ENCODE data around the gene UPF2.
"Not testable (repeated sequence)": the region's sequence is repeated elsewhere in the genome, so short reads cannot be mapped to it uniquely, and the experiment has no call there.

UPF2 gene, protein sequence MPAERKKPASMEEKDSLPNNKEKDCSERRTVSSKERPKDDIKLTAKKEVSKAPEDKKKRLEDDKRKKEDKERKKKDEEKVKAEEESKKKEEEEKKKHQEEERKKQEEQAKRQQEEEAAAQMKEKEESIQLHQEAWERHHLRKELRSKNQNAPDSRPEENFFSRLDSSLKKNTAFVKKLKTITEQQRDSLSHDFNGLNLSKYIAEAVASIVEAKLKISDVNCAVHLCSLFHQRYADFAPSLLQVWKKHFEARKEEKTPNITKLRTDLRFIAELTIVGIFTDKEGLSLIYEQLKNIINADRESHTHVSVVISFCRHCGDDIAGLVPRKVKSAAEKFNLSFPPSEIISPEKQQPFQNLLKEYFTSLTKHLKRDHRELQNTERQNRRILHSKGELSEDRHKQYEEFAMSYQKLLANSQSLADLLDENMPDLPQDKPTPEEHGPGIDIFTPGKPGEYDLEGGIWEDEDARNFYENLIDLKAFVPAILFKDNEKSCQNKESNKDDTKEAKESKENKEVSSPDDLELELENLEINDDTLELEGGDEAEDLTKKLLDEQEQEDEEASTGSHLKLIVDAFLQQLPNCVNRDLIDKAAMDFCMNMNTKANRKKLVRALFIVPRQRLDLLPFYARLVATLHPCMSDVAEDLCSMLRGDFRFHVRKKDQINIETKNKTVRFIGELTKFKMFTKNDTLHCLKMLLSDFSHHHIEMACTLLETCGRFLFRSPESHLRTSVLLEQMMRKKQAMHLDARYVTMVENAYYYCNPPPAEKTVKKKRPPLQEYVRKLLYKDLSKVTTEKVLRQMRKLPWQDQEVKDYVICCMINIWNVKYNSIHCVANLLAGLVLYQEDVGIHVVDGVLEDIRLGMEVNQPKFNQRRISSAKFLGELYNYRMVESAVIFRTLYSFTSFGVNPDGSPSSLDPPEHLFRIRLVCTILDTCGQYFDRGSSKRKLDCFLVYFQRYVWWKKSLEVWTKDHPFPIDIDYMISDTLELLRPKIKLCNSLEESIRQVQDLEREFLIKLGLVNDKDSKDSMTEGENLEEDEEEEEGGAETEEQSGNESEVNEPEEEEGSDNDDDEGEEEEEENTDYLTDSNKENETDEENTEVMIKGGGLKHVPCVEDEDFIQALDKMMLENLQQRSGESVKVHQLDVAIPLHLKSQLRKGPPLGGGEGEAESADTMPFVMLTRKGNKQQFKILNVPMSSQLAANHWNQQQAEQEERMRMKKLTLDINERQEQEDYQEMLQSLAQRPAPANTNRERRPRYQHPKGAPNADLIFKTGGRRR

DNA sequence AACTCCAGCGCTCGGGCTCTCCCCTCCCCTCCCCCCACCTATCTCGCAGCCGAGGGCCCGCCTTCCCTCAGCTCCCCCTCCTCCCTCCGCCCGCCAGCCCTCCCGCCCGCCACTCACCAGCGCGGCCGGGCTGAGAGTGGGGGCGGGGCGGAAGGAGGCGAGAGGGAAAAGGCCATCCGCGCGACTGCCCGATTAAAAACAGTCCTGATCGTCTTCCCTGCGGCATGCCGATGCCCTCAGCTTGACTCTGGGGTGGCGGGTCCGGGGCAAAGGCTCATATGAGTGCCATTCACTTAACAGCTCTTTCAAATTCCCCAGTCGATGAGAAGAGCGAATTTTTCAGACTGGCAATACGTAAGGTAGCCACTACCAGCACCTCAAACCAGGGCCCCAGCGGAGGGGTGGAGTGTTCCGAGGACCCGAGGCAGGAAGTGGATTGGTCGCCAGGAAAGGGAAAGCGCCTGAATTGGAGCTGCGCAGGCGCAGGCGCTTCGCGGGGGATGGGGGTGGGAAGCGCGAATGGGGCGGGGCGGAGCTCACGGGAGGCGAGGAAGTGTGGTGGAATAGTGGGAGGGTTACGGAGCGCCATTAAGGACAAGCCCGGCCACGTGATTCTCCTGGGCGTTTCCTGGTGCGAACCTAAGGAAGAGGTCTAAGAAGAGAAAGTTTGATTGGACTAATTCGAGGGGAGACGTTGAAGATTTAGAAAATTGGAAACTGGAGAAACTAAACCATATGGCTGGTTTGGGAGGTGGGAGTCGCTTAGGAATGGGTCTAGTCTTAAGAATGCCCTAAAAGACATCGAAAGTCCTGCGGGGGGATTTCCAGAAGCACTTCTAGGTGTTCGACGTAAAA lies at the start of gene UPF2:
Gene UPF2, minus strand, starts transcription at position 13 of the 855 bp plus-strand sequence. CDS start 7,386 bp downstream, outside the sequence.
- peak; percentile 98 to 99 (median 99) for DNase-seq

DNA sequence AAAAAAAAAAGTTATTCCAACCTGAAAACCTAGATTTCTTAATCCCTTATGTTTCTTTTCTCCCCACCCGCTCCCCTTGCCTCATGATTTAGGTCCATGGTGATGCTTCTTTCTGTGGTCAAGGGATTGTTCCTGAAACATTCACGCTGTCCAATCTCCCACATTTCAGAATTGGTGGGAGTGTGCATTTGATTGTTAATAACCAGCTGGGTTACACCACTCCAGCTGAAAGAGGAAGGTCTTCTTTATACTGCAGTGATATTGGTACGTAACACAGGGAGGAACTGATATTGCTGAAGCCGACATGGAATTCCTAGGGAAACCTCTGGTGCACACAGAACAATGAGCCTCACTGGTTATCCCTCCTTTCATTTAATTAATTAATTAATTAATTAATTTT lies 48.8 kb upstream of the UPF2 start:
- peak; percentile 29 to 39 (median 32) for DNase-seq

DNA sequence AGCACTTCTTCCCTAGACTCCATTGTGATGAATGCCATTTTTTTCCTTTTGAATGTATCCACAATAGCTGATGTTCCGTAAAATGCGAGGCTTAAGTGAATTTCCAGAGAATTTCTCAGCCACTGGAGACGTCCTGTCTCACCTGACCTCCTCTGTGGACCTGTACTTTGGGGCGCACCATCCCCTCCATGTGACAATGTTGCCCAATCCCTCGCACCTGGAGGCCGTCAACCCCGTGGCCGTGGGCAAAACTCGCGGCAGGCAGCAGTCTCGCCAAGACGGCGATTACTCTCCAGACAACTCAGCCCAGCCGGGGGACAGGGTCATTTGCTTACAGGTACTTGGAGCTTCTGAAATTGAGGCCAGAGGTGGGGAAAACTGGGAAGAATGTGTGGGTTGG lies 46.3 kb upstream of the UPF2 start:
- no peak for DNase-seq

DNA sequence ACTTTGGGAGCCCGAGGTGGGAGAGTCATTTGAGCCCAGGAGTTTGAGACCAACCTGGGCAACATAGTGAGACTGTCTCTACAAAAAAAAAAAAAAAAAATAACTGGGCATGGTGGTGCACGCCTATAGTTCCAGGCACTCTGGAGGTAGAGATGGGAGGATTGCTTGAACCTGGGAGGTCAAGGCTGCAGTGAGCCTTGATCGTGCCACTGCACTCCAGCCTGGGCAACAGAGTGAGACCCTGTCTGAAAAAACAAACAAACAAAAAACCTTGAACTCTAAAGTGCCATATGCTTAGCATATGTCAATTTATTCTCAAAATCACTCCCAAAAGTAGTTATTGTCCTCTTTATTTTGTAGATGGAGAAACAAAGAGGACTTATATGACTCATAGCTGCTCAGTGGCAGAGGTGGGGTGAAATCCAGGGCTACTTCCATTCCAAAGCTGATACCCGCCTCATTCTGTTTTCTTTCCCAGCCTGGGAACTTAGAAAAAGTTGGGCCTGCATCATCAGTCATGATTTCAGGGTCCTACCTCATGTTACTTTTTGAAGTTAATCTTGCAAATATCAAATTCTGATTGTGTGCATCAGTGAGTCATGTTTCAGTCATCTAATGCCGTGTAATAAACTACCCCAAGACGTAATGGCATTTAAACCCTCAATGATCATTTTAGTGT lies 39.4 kb upstream of the UPF2 start:
- DNase-seq = no peak

DNA sequence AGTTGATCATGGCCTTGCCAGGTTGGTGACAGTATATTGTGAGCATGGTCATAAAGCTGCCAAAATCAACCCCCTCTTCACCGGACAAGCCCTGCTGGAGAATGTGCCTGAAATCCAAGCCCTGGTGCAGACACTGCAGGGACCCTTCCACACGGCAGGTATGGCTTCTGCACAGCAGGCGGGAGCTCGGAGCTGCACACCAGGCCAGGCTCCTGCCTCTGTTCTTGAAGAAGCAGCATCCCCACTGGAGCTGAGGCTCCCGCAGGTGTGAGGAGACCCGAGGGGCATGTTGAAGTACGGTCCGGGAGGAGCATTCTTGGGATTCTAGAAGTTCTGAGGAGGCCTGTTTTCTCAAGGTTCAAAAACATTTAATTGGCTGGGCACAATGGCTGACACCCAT lies 38.9 kb upstream of the UPF2 start:
- DNase-seq = no peak

DNA sequence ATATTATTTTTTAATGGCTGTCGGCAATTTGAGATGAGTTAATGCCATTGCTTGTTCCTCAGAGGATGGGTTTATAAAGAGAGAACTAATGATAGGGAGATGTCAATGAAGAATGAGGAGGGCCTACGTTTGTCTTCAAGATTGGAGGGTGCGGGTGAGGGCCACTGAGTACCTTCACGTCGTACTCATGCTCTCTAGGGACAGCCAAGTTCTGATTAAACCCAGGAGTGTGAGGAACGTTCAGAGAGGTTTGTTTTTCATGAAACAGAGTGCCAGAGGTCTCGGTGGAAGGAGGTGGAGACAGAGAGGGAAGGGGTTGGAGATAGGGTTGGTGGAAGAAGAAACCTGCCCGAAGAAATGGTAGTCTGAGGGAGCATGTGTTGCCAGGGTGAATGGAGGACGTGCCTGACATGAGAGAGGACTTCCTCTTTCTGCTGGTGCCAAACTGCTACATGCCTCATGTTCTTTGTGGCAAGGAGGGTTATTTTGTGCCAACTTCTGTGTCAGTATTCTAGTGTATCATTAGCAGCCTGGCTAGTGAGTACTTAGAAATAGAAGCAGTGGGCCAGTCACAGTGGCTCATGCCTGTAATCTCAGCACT lies 35.1 kb upstream of the UPF2 start:
- peak; percentile 35 to 41 (median 36) for DNase-seq

DNA sequence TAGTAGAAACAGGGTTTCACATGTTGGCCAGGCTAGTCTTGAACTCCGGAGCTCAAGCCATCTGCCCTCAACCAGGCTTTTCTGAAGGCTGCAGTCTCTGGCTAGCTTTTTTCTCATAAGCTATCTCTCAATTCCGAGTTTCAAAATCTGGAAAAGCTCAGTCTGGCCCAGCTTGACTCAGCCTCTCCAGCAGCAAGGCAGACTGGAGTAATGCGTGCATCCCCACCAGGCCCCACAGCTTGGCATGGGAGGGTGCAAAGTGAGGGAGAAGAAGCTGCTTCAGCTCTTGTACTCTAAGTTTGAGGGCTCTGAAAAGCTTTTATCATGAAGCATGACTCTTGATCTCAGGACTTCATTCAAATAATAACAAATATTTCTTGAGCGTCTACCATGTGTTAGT lies 30.9 kb upstream of the UPF2 start:
- no peak for DNase-seq

DNA sequence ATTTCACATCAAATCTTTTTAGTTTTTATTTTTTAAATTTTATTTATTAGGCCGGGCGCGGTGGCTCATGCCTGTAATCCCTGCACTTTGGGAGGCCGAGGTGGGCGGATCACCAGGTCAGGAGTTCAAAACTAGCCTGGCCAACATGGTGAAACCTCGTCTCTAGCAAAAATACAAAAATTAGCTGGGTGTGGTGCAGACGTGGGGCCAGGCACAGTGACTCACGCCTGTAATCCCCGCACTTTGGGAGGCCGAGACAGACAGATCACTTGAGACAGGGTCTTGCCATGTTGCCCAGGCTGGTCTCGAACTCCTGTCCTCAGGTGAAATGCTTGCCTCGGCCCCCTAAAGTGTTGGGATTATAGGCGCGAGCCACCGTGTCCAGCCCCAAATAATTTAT lies 28.8 kb upstream of the UPF2 start:
- DNase-seq = not testable (repeated sequence)

DNA sequence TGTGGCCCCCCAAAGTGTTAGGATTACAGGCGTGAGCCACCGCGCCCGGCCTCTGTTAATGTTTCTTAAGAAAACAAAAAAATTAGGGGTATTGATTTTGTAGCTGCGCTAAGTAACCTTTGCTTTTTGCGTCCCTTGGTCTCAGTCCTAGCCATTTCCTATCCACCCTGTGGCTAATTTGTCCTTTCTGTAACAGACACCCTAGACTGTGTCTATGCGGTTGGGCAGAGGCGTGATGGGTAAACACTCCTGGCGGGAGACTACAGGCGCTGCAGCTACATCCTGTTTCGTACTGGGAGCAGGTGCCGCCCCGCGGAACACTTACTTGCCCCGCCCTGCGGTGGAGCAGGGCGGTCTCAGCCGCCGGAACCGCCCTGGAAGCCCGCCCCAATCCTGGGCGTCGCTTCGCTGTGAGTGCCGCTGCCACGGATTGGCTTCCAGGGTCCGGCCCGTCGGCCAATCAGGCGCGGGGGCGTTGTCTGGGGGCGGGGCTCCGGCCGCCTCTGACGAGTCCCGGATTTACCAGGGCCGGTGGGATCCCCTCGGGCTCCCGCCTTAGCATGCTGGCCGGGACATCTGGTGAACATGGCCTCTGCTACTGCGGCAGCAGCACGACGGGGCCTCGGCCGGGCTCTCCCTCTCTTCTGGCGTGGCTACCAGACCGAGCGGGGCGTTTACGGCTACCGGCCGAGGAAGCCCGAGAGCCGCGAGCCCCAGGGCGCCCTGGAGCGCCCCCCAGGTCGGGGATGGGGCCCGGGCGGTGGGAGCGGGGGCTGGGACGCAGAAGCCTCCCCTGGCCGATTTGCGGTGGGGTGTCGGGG lies 26.1 kb upstream of the UPF2 start, which contains the start of gene DHTKD1:
Gene DHTKD1, plus strand, starts transcription at position 506 of the 821 bp plus-strand sequence. Its CDS starts 80 bp downstream, at position 586.
- DNase-seq = peak; percentile 99

DNA sequence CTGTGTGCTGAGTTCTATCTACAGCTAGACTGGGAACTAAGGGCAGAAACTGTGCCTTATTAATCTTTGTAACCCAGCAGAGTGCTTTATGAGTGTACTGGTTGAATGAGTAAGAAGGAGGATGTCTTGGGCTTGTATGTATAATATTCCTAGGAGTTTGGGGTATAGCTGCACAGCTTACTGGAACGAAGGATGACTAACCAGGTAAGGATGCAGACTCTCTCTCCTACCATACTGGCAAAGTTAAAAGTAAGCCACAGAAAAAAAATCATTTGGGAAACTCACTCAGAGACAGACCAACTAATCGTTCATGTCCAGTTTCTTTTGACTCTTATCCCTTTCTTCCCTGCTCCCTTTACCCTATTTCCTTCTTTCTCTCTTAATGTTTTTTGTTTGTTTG lies 24.7 kb upstream of the UPF2 start:
- no peak for DNase-seq

DNA sequence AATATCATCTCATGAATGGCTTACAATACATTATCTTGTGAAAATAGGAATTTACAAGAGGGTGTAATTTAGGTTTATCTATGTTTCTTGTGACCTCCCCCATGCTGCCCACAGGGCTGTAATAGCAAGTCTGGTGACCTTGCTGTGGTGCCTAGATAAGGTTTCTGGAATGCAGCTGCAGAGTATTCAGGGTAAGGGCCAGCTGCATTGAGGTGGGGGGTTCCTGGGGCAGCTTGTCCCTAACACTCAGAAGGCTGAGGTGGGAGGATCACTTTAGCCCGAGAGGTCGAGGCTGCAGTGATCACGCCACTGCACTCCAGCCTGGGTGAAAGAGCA lies 20.8 kb upstream of the UPF2 start:
- DNase-seq = no peak

DNA sequence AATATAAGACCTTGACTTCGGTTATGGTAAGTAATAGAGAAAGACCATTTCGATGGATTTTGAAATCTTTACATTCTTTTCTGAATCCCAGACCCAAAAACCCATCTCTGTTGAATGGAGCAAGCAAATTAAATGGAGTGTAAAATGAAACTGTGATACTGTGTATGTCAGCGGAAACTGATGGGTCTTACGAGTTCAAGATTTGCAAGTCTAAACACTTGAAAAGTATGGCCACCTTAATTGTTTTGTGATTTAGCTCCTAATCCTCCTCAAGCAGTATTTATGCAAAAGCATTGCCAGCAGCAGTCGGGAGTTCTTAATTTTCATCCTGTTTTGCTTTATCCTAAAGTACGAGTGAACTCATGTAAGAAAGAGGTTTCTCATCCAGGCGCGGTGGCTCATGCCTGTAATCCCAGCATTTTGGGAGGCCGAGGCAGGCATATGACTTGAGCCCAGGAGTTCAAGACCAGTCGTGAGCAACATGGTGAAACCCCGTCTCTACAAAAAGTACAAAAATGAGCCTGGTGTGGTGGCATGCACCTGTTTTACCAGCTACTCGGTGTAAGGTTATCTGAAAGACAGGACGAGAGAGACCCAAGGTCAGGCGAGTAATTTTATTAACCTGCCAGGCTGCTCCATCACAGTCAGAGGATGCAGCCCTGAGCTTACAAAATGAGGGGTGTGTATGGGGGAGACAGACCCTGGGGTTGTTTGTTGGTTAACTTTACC lies 20.3 kb upstream of the UPF2 start:
- no peak for DNase-seq

DNA sequence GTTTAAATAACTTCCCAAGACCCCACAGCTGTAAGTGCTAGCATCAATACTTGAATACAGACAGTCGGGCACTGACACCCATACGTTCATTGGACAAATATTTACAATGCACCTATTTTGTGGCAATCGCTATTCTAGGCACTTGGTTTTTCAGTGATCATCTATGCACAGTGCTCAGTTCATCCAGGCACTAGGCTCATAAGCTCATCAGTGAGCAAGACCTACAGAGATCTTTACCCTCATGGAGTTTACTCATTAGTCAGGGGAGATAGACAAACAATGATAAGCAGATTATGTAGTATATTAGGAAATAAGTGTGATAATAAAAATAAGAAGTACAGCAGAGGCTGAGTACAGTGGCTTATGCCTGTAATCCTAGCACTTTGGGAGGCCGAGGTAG lies 18.5 kb upstream of the UPF2 start:
- DNase-seq = no peak

DNA sequence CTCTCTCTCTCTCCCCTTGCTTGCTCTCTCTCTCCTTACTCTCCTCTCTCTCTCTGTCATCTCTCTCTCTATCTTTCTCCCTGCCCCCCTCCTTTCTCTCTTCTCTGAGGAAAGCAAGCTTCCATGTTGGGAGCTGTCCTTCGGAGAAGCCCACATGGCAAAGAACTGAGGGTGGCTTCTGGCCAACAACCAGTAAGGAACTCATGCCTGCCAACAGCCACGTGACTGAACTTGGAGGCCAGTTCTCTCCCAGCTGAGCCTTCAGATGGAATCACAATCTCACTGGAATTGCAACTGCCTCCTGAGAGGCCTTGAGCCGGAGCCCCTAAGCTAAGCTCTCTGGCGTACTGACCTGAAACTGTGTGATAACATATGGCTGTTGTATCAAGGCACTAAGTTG lies 14.1 kb upstream of the UPF2 start:
- no peak for DNase-seq

DNA sequence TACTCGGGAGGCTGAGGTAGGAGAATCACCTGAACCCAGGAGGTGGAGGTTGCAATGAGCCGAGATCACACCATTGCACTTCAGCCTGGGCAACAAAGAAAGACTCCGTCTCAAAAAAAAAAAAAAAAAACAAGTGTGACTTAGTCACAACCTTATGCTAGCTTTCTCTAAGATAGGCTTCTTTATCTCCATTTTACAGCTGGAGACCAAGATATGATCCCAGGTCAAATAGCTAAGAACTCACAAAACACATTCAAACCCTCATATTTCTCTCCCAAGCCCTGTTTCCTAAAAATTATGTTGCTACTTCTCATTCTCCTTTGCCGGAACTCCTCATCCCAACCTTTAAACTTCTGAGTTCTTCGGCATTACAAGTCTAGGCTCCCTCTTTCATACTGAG lies 13.1 kb upstream of the UPF2 start:
- DNase-seq = no peak

DNA sequence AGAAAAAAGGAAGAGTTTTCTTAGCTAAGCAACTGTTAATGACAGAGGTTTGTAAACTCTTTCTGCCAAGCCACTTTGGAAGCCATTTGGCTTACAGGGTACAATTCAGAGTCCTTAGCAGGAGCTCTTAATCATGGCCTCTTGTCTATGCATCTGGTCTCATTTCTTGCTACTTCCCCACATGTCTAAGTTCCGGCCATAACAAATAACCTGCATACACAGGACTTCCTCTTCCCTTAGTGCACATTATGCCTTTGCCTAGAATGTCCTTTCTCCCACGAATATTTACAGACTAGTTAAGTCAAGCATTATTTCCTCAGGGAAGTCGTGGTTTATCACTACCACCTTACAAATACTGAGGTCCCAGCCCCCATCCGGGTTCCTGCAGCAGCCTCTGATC lies 8.6 kb upstream of the UPF2 start:
- peak; percentile 34 to 58 (median 47) for DNase-seq

DNA sequence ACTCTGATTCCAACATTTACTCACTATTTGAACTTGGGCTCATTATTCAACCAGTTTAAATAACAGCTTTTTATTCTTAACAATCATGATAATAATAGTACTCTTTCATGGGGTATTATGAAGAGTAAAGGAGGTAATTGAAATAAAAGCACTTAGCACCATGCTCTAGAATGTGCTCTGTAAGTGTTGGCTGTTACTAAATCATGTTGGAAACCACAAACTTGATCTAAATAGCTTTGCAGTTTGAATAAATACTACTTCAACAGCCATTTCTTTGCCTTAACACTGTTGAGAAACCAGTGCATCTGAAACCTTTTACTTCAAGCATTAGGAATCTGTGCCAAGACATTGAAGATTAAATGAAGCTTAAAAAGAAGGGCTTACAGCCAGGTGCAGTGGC lies 7.9 kb upstream of the UPF2 start:
- DNase-seq = no peak

DNA sequence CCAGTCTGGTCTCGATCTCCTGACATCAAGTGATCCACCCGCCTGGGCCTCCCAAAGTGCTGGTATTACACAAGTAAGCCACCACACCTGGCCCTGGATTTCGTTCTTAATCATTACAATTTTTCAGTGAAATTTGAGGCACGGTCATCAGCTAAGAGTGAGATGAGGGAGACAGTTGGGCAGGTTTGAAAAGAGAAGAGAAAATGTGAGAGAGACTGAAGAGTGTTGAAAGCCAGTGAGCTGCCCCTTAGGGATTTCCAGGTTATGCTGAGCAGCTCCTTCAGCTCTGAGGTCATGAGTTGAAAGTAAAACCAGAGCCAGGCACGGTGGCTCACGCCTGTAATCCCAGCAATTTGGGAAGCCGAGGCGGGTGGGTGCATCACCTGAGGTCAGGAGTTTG lies 5.9 kb upstream of the UPF2 start:
- DNase-seq = peak; percentile 33 to 41 (median 35)

DNA sequence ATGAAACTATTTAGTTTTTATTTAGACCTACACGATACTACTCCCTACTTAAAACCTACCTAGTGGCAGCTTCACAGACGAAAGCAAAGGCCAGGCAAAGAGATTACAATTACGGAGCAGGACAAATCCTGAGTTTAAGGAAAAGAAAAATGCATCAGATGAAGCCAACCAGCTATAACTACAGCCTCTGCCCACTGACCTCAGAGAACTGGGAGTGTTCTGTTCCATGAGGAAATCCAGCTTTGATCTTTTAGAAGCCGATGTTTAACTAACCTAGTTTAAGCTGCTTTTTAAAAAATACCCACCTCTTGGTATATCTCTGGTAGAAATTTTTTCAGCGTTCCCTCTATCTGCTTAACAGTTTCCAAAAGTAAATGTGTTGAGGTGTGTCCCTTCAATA lies 3.0 kb upstream of the UPF2 start:
- no peak for DNase-seq
